Measurements from ENCODE around the gene ABHD1.

Gene ABHD1

DNA sequence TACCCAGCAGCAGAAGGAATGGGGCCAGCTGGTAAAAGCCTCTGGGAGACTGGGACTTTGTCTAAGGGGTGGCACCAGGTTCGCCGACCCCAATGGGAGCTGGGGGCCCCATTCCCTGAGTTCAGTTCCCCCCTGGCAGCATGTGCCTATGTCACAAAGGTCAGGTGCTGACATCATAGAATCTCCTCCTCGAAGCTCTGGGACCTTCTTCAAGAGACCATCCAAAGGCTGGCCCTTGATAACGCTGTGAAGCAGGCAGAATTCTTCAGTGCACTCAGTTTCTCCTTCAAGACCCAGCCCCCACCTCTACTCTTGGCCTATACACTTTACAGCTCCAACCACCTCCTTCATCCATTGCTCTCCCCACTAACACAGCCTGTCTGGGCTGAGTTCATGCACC, 15.7 kb downstream of the ABHD1 start, which contains the start of gene PRR30:
Gene PRR30, minus strand, starts transcription at position 101 of the 400 bp plus-strand sequence. CDS start 1,081 bp downstream, outside the sequence.
- Histone ChIP-seq H2AFZ (ENCODE audit: low read depth, low read length) (no peak within 1 kb of the TSS), H3K79me2 (ENCODE audit: low read length) (peaks cover 1% of the 10 kb centered on the region), H3K27me3 (ENCODE audit: low read depth, low read length) (peaks cover 7% of the 10 kb centered on the region), H3K4me2 (ENCODE audit: low read length) (no peak within 1 kb of the TSS), H3K4me3 (ENCODE audit: low read length) (no peak within 1 kb of the TSS), H3K9me3 (ENCODE audit: insufficient read depth, low read length) (no peaks in the 10 kb centered on the region), H3K36me3 (replicated peaks; ENCODE audit: low read depth, low read length) (no peaks in the 10 kb centered on the region), H4K20me1 (ENCODE audit: insufficient read depth, low read length) (no peaks in the 10 kb centered on the region), H3K9ac (ENCODE audit: low read length) (no peak within 1 kb of the TSS), H3K27ac (ENCODE audit: low read length) (no peak within 1 kb of the TSS), H3K4me1 (ENCODE audit: low read length) (peaks cover 6% of the 10 kb centered on the region)
- TF ChIP-seq EZH2phosphoT487 (IDR thresholded peaks at IDR 0.05; ENCODE audit: low read depth): no peak
- no peak for TF ChIP-seq CTCF (IDR thresholded peaks at IDR 0.05; ENCODE audit: low read depth, low read length)

GRCh38 chr2:27143285-27143684, 19.7 kb downstream of the ABHD1 start:
- H4K20me1 ChIP-seq (ENCODE audit: insufficient read depth, low read length): no peaks in the 10 kb centered on the region
- H3K9ac ChIP-seq (ENCODE audit: low read length): no peak overlapping the region
- H3K27ac ChIP-seq (ENCODE audit: low read length): no peak overlapping the region
- H3K36me3 ChIP-seq (replicated peaks; ENCODE audit: low read depth, low read length): no peaks in the 10 kb centered on the region
- H3K9me3 ChIP-seq (ENCODE audit: insufficient read depth, low read length): no peaks in the 10 kb centered on the region
- H3K27me3 ChIP-seq (ENCODE audit: low read depth, low read length): peaks cover 7% of the 10 kb centered on the region
- no peaks in the 10 kb centered on the region for H3K4me1 ChIP-seq (ENCODE audit: low read length)
- no peak overlapping the region for H2AFZ ChIP-seq (ENCODE audit: low read depth, low read length)
- no peak overlapping the region for H3K4me2 ChIP-seq (ENCODE audit: low read length)
- no peaks in the 10 kb centered on the region for H3K79me2 ChIP-seq (ENCODE audit: low read length)
- TF ChIP-seq CTCF (IDR thresholded peaks at IDR 0.05; ENCODE audit: low read depth, low read length) (no peak), EZH2phosphoT487 (IDR thresholded peaks at IDR 0.05; ENCODE audit: low read depth) (no peak)
- H3K4me3 ChIP-seq (ENCODE audit: low read length): no peak overlapping the region

DNA sequence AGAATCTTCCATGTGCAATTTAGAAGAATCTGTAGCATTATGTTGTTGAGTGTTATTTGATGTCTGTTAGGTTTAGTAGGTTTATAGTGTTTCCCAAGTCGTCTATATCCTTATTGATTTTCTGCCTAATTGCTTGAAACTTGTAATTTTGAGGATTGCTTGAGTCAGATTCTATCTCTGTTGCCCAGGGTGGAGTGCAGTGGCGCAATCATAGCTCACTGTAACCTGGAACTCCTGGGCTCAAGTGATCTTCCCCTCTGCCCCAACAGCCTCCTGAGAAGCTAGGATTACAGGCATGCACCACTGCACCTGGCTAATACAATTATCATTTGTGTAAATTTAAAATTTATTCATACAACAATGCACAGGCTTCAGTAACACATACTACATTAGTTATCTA, 22.1 kb downstream of the ABHD1 start:
- TF ChIP-seq EZH2phosphoT487 (IDR thresholded peaks at IDR 0.05; ENCODE audit: low read depth): no peak
- no peak for TF ChIP-seq CTCF (IDR thresholded peaks at IDR 0.05; ENCODE audit: low read depth, low read length)
- no peak overlapping the region for H3K9ac ChIP-seq (ENCODE audit: low read length)
- H2AFZ ChIP-seq (ENCODE audit: low read depth, low read length): no peak overlapping the region

DNA sequence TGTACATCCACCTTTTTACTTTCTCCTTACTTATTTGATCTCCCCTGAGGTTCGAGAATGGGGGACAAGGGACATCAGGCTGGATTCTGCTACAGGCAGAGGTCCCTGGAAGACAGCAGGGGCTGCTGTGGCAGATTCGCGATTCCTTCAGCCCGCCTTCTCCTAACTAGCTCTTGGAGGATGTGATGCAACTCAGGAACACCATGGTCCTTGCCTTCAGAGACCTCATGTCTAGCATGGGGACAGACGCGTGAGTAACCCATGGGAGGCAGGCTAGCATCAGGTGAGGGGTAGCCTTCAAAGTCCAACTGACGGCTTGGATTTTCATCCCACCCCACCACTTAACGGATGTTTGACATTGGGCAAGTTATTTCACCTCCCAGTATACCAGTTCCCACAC, 24.3 kb downstream of the ABHD1 start:
- peaks cover 7% of the 10 kb centered on the region for H3K4me1 ChIP-seq (ENCODE audit: low read length)
- H3K27me3 ChIP-seq (ENCODE audit: low read depth, low read length): peaks cover 7% of the 10 kb centered on the region
- H3K27ac ChIP-seq (ENCODE audit: low read length): no peak overlapping the region
- H3K9me3 ChIP-seq (ENCODE audit: insufficient read depth, low read length): no peaks in the 10 kb centered on the region
- H2AFZ ChIP-seq (ENCODE audit: low read depth, low read length): no peak overlapping the region
- H3K9ac ChIP-seq (ENCODE audit: low read length): no peak overlapping the region
- no peak overlapping the region for H3K4me3 ChIP-seq (ENCODE audit: low read length)
- H3K36me3 ChIP-seq (replicated peaks; ENCODE audit: low read depth, low read length): no peaks in the 10 kb centered on the region
- no peak overlapping the region for H3K4me2 ChIP-seq (ENCODE audit: low read length)
- no peaks in the 10 kb centered on the region for H4K20me1 ChIP-seq (ENCODE audit: insufficient read depth, low read length)
- no peaks in the 10 kb centered on the region for H3K79me2 ChIP-seq (ENCODE audit: low read length)
- no peak for TF ChIP-seq EZH2phosphoT487 (IDR thresholded peaks at IDR 0.05; ENCODE audit: low read depth)
- no peak for TF ChIP-seq CTCF (IDR thresholded peaks at IDR 0.05; ENCODE audit: low read depth, low read length)

More for the DNA sequence above, 22.1 kb downstream of the ABHD1 start:
- no peaks in the 10 kb centered on the region for H4K20me1 ChIP-seq (ENCODE audit: insufficient read depth, low read length)
- no peak overlapping the region for H3K4me3 ChIP-seq (ENCODE audit: low read length)
- no peaks in the 10 kb centered on the region for H3K4me1 ChIP-seq (ENCODE audit: low read length)
- no peak overlapping the region for H3K27ac ChIP-seq (ENCODE audit: low read length)
- no peaks in the 10 kb centered on the region for H3K9me3 ChIP-seq (ENCODE audit: insufficient read depth, low read length)
- no peak overlapping the region for H3K4me2 ChIP-seq (ENCODE audit: low read length)
- no peaks in the 10 kb centered on the region for H3K36me3 ChIP-seq (replicated peaks; ENCODE audit: low read depth, low read length)
- peaks cover 7% of the 10 kb centered on the region for H3K27me3 ChIP-seq (ENCODE audit: low read depth, low read length)
- H3K79me2 ChIP-seq (ENCODE audit: low read length): no peaks in the 10 kb centered on the region

Measured in OCI-LY3 (cell line).